Germinal center (tissue), 1 donor: Measurements from ENCODE around the gene FADS2.

ENCODE experiments used
- DNase-seq: peaks from one replicate; pipeline ENCODE4 v3.0.0; 2012; ENCODE audit warnings: mixed read lengths, low spot score

The FADS2 gene

GRCh38 chr11:61887839-61888494, 59.9 kb downstream of the FADS2 start:
- no peak for DNase-seq

DNA sequence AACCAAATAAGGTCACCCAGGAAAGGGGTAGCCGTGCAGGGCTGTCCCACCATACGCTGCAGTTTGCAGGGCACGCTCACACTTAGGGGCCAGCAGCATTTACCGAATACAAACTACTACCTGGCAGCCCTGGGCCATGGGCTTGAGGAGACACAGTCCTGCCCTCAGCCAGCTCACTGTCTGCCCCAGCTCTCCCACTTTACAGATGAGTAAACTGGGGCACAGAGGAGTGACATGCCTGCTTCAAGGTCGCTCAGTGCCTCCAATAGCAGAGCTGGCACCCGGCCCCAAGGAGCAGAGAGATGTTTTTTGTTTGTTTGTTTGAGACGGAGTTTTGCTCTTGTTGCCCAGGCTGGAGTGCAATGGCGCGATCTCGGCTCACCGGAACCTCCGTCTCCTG, 60.5 kb downstream of the FADS2 start:
- no peak for DNase-seq

DNA sequence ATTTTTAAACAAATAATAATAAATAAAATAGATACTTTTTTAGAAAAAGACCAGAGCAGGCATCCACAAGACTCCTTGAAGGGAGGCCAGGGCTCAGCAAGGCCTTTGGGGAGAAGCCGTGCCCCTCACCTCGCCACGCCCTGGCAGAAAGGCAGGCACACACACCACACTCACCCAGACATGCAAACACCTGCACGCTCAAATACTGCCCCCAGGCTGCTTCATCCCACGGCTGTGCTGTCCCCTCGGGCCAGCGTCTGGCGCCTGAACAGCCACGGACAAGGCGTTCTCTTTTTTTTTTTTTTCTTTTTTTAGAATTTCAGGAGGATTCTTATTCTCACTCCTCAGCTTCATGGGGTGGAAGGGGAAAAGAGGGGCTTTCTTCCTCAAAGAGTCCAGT, 61.7 kb downstream of the FADS2 start:
- DNase-seq = no peak

DNA sequence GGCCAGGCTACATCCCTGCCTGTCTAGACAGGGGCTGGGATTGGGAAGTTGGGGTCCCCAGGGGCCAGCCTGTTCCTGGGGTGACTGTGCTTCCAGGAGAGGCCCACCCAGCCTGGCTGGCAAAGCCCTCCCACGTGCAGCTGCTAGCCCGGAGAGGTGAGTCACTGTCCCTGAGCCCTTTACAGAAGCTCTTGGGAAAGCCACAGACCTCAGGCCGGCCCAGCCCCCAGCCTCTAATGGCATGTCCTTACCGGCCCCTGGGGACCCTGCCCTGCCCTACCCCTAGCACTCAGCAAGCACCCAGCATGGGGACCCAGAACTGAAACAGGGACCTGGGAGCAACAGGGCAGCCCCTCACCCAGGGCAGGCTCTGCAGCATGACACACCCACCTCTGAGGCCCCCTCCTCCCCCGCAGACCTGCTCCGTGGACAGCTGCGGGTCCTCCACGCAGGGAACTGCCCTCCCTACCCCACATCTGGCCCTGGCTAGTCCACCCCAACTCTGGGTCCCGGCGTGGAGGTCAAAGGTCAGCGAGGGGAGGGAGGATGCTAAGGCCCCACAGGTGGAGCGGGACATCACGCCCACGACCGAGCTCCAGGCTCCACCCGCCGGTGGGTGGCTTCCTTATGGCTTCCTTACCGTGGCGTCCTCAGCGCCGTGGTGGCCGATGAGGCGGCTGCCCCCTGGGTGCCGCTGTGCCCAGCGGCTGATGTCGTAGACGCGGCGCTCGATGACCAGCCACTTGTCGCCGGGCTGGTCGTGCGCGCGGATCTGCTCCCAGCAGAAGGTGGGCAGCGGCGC, 62.6 kb downstream of the FADS2 start:
- DNase-seq = peak; percentile 32

DNA sequence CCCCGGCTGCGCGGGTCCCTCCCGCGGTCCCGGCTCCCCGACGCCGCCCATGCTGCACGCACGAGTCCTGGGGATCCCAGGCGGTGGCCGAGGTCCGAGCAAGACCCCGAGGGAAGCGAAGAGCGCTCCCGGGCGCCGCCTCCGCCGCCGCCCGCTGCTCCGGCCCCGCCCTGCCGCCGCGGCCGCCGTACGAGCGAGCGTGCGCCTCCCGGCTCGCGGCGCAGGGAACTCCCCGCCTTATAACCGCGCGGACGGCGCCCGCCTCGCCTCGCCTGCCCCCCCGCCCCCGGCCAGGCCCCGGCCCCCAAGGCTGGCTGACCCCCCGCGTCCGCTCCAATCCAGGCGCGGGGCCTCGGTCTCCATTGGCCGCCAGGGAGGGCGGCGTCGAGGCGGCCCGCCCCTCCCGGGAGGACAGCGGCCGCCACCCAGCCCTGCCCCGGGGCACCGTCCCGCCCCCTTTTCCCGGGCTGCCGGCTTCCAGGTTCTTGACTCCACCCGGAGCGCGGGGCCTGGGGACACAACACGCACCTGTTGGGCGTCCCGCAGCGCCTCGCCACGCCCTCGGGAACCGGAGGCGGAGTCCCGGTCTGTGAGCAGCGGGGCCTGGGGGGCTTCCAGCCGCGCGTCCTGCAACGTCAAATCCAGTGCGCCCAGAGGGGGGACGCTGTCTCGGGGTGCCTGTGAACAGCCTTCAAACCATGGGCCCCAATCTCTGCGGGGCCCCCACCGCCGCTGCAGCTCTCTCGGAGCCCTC, 63.4 kb downstream of the FADS2 start, which contains the start of gene FADS3:
Gene FADS3, minus strand, starts transcription at position 215 of the 754 bp plus-strand sequence. Its CDS starts 164 bp downstream, at position 51.
- peak; percentile 88 for DNase-seq

GRCh38 chr11:61892085-61892370, 63.9 kb downstream of the FADS2 start:
- no peak for DNase-seq

DNA sequence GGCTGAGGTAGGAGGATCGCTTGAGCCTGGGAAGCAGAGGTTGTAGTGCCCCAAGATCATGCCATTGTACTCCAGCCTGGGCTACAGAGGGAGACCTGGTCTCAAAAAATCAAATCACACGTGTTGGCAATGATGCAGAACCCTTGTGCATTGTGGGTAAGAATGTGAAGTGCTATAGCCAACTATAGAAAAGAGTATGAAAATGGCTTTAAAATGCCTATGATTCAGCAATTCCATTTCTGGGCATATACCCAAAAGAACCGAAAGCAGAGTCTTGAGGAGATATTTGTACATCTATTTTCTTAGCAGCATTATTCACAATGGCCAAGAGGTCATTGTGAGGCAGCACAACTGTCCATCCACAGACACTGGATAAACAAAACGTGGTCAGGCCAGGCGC, 65.9 kb downstream of the FADS2 start:
- no peak for DNase-seq

GRCh38 chr11:61895046-61895717, 67.1 kb downstream of the FADS2 start:
- DNase-seq = no peak

- no peak for DNase-seq
Observed at GRCh38 chr11:61895718-61896059, 67.6 kb downstream of the FADS2 start.

GRCh38 chr11:61896665-61897386, 68.7 kb downstream of the FADS2 start:
- no peak for DNase-seq

GRCh38 chr11:61897387-61898246, 69.5 kb downstream of the FADS2 start:
- DNase-seq = peak; percentile 87

DNA sequence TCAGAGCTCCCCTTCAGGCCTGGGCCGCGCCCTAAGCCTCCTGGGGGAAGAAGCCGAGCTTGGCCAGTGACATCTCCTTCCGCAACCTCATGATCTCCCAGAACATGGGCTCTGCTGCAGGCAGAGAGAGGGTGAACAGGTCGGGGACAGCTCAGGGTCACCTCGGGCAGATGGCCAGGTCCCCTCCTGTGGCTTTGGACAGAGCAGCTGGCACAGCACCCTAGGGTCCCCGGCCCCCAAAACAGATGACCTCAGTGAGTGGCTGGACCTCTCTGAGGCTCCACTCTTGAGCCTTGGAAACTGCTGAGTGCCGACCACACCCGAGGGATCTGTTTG, 70.1 kb downstream of the FADS2 start:
- no peak for DNase-seq

DNA sequence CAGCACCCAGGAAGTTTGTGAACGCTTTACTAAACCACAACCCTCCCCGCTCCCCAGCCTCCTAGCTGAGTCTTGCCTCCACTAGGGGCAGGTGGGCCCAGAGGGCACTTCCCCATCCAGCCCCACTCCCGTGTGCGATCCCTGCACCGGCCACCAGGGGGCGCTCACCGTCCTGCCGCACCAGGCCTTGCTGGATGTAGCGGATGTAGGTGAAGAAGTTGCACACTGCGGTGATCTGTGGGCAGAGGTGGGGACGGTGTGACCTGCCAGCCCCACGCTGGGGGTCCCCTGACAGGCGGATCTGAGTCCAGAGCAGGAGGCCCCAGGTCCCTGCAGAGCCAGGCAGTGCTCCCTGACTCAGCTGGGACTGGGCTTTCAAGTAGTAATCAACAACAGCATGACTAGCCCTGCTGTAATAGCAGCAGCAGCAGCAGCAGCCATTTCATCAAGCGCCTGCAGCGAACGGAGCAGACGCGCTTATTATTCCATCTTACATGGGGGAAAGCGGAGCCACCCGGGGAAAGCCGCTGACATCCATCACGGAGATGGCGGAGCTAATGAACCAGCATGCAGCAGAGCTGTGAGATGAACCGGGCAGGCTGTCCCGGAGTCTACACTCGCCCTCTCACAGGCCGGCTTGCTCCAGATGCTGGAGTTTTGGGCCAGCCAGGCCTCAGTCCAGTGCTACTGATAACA, 71.2 kb downstream of the FADS2 start:
- DNase-seq = peak; percentile 97

- DNase-seq = no peak
Observed at GRCh38 chr11:61900251-61900650, 72.2 kb downstream of the FADS2 start.

- no peak for DNase-seq
Observed at GRCh38 chr11:61901397-61901796, 73.3 kb downstream of the FADS2 start.

GRCh38 chr11:61902313-61902712, 74.2 kb downstream of the FADS2 start:
- DNase-seq = no peak

- DNase-seq = no peak
Observed at GRCh38 chr11:61903845-61904244, 75.7 kb downstream of the FADS2 start.

GRCh38 chr11:61904539-61905048, 76.5 kb downstream of the FADS2 start:
- no peak for DNase-seq

GRCh38 chr11:61905067-61905696, 77.1 kb downstream of the FADS2 start:
- DNase-seq = no peak
